CD4-positive, alpha-beta T cell (primary cell): Measurements from ENCODE around the gene SHISA7. TPM values are rescaled to one million over a fixed set of nuclear protein-coding genes. Genes with fewer than 3 reads are reported as not detected.

ENCODE experiments used
- ATAC-seq: fragments of 200-7000 bp; cut with Tn5 transposase; one replicate; pipeline ENCODE4 v1.10.0; 2022; ENCODE audit warnings: mild to moderate bottlenecking; ENCODE audit not compliant: poor library complexity
- CTCF ChIA-PET: fragments of 350-600 bp; sonication (Branson Sonifier 250); formaldehyde crosslinking; loops from one replicate; lab custom pipeline; 2021; ENCODE audit warnings: antibody characterized with exemption, inconsistent platforms; lab: Charles Lee
- POLR2A ChIA-PET: fragments of 350-600 bp; sonication (Branson Sonifier 250); formaldehyde crosslinking; loops from one replicate; lab custom pipeline; 2021; ENCODE audit warnings: antibody characterized with exemption, inconsistent platforms; lab: Charles Lee
- DNase-seq, 14 experiments: peaks; one replicate each; pipeline ENCODE4 v3.0.0-alpha.2; 2013 to 2020; ENCODE audit warnings: mixed read lengths in 2 of 14
- H3K27ac ChIP-seq, 2 donors: one replicate each; pipeline versions ENCODE4 v1.5.1 to v1.7.0; 2013; ENCODE audit warnings: low read length in 2 of 2, low read depth in 1 of 2, mild to moderate bottlenecking in 1 of 2
- H3K27me3 ChIP-seq, 2 experiments: 1 replicate in 1 of 2; 2 replicates in 1 of 2; pipeline versions ENCODE4 v1.6.1 to v1.7.0; 2013; ENCODE audit warnings: low read length in 2 of 2, control low read depth in 1 of 2, mild to moderate bottlenecking in 1 of 2, moderate library complexity in 1 of 2; ENCODE audit not compliant: insufficient read depth in 2 of 2, control insufficient read depth in 1 of 2
- H3K36me3 ChIP-seq: one replicate; pipeline ENCODE4 v1.6.1; 2013; ENCODE audit warnings: low read length, control low read depth; ENCODE audit not compliant: insufficient read depth
- H3K4me1 ChIP-seq: one replicate; pipeline ENCODE4 v1.6.1; 2013; ENCODE audit warnings: low read length, control low read depth; ENCODE audit not compliant: insufficient read depth
- H3K4me3 ChIP-seq: one replicate; pipeline ENCODE4 v1.5.1; 2013; ENCODE audit warnings: mild to moderate bottlenecking, low read length, moderate library complexity
- H3K9me3 ChIP-seq, 2 experiments: 1 replicate in 1 of 2; 2 replicates in 1 of 2; pipeline versions ENCODE4 v1.6.1 to v1.7.0; 2013; ENCODE audit warnings: low read length in 2 of 2, mild to moderate bottlenecking in 2 of 2, control low read depth in 1 of 2, moderate library complexity in 1 of 2; ENCODE audit not compliant: control insufficient read depth in 1 of 2, insufficient read depth in 1 of 2
- H3K27ac Mint-ChIP-seq: one replicate; pipeline ENCODE4 v1.8.0; 2020; ENCODE audit warnings: mixed read lengths
- H3K27me3 Mint-ChIP-seq: one replicate; pipeline ENCODE4 v1.8.0; 2021; ENCODE audit warnings: mixed read lengths
- H3K36me3 Mint-ChIP-seq: one replicate; pipeline ENCODE4 v1.8.0; 2021; ENCODE audit warnings: low read depth, mixed read lengths
- H3K4me1 Mint-ChIP-seq: one replicate; pipeline ENCODE4 v1.8.0; 2021; ENCODE audit warnings: low read depth, mixed read lengths
- H3K4me3 Mint-ChIP-seq: one replicate; pipeline ENCODE4 v1.8.0; 2020; ENCODE audit warnings: mild to moderate bottlenecking, mixed read lengths
- H3K9me3 Mint-ChIP-seq: one replicate; pipeline ENCODE4 v1.8.0; 2020; ENCODE audit warnings: mixed read lengths
- intact Hi-C, 2 experiments: fragments of 100-400 bp; cut with DNase I in 1 of 2; cut with micrococcal nuclease in 1 of 2; formaldehyde crosslinking; loops; one replicate each; pipeline versions ENCODE4 v1.15.1 to v1.9.0; 2023 to 2025; cut with DNase I, micrococcal nuclease
- total RNA-seq, 174 experiments: library from RNA in 2 of 174; stranded (reverse) in 2 of 174; gene quantifications; one replicate each; pipeline ENCODE4 v1.2.3 and lab custom pipeline; 2021 to 2026
- TF ChIP-seq, protein P1 (sequence below): fragments of 200-600 bp; IDR thresholded peaks from one replicate; pipeline ENCODE4 v1.8.0; 2022; ENCODE audit warnings: antibody characterized with exemption, mild to moderate bottlenecking

Gene SHISA7
- total RNA-seq, 2 experiments from 2014 or later: not detected

DNA sequence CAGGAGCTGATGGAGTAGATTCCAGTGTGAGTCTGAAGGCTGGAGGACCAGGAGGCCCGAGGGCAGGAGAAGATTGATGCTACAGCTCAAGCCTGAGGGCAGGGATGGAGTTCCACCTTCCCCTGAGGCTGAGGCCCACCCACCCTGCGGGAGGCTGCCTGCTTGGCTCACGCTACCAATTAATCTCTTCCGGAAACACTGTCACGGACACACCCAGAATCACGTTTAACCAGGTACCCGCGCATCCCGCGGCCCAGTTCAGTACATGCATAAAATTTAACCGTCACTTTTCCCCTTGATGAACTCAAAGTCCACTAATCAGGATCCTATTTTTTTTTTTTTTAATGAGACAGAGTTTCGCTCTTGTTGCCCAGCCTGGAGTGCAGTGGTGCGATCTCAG lies 28.2 kb upstream of the SHISA7 start:
- ChIA-PET CTCF (no interaction called here), POLR2A (no interaction called here)
- peaks cover 4% of the 10 kb centered on the region for H3K36me3 Mint-ChIP-seq
- TF ChIP-seq, protein P1, sequence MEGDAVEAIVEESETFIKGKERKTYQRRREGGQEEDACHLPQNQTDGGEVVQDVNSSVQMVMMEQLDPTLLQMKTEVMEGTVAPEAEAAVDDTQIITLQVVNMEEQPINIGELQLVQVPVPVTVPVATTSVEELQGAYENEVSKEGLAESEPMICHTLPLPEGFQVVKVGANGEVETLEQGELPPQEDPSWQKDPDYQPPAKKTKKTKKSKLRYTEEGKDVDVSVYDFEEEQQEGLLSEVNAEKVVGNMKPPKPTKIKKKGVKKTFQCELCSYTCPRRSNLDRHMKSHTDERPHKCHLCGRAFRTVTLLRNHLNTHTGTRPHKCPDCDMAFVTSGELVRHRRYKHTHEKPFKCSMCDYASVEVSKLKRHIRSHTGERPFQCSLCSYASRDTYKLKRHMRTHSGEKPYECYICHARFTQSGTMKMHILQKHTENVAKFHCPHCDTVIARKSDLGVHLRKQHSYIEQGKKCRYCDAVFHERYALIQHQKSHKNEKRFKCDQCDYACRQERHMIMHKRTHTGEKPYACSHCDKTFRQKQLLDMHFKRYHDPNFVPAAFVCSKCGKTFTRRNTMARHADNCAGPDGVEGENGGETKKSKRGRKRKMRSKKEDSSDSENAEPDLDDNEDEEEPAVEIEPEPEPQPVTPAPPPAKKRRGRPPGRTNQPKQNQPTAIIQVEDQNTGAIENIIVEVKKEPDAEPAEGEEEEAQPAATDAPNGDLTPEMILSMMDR: no peak
- DNase-seq (no peak), ATAC-seq (no peak)
- H3K27ac Mint-ChIP-seq: no peak overlapping the region
- Histone ChIP-seq H3K9me3 (no peaks in the 10 kb centered on the region), H3K4me1 (peaks cover 16% of the 10 kb centered on the region), H3K27ac (no peak overlapping the region), H3K36me3 (no peaks in the 10 kb centered on the region), H3K4me3 (no peak overlapping the region), H3K27me3 (no peaks in the 10 kb centered on the region)
- no peaks in the 10 kb centered on the region for H3K27me3 Mint-ChIP-seq
- H3K9me3 Mint-ChIP-seq: no peaks in the 10 kb centered on the region
- intact Hi-C loops: loop anchor here in 1 of 2 experiments (10.0 kb wide), 1 partner anchor 844 kb away; the partner anchor contains the start of gene ZSCAN5A
- H3K4me1 Mint-ChIP-seq: peaks cover 6% of the 10 kb centered on the region
- no peak overlapping the region for H3K4me3 Mint-ChIP-seq

DNA sequence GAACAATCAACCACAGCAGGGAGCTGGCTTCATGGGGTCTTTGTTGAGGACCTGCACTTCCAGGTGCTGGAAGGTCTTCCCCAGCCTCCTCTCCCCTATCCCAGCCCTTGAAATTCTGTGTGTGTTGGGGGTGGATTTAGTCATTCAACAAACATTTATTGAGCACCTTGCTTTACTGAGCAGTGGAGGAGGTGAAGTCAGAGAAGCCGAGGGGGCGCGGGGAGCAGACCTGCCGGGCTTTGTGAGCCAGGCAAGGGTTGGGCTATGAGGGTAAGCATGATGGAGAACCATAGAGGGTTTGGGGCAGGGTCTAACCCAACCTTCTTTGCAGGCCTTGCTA lies 24.9 kb upstream of the SHISA7 start:
- Histone ChIP-seq H3K27ac (no peak overlapping the region), H3K9me3 (no peaks in the 10 kb centered on the region), H3K4me1 (peaks cover 8% of the 10 kb centered on the region), H3K36me3 (no peaks in the 10 kb centered on the region), H3K4me3 (no peak overlapping the region), H3K27me3 (no peaks in the 10 kb centered on the region)
- H3K27ac Mint-ChIP-seq: no peak overlapping the region
- no peaks in the 10 kb centered on the region for H3K36me3 Mint-ChIP-seq
- H3K9me3 Mint-ChIP-seq: no peaks in the 10 kb centered on the region
- intact Hi-C loops: loop anchor here (1.0 to 5.0 kb wide), 3 partner anchors 36 to 164 kb away; partner anchors contain the start of gene ZNF865 (in 1 of the 2)
- ChIA-PET CTCF (interaction anchor here (0.9 to 3.0 kb wide), 6 partner anchors 9 to 166 kb away, joined by 3 to 31 read pairs (median 4); partner anchors contain the start of genes NAT14 and ZNF628), POLR2A (interaction anchor here (2.5 kb wide), 1 partner anchor 8 kb away, joined by 7 read pairs; the partner anchor contains the start of gene ZNF628)
- H3K27me3 Mint-ChIP-seq: no peaks in the 10 kb centered on the region
- no peaks in the 10 kb centered on the region for H3K4me1 Mint-ChIP-seq
- DNase-seq (no peak), ATAC-seq (no peak)
- TF ChIP-seq, protein P1: peak; percentile 57
- H3K4me3 Mint-ChIP-seq: no peak overlapping the region

DNA sequence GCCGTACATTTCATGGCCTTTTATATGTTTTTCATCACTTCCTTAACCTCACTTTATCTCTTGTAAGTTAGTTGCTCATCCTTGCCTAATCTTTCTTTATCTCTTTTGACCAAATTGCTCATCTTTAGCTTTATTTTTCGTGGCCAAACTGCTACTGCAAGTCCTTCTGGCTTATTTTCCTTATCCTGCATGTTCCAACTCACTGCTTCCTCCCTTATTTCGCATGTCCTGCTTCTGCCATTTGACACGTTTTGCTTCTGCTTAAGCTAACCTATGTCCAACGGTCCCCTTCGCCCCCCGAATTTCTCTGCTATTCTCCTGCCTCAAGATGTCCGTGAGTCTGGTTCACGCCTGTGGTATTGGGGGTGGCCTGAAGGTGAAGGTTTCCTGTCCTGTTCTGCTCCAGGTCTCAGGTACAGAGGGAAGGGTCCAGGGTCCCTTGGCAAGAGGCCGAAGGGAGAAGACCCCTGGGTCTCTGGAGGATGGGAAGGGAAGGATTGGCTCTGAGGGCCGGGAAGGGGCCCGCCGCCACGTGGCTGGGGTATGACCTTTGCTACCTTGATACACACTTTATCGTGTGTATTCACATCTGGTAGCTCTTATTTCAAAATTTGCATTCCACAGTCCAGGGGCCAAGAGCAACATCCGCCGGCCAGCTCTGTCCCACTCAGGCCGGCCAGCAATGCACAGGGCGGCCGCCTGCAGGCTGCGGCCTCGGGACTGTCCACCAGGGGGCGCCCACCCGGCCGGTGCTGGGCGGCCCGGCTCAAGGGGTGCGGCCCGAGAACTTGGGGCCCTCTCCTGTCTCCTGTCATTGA lies 24.3 kb upstream of the SHISA7 start:
- no peaks in the 10 kb centered on the region for H3K36me3 Mint-ChIP-seq
- H3K27me3 Mint-ChIP-seq: no peaks in the 10 kb centered on the region
- ChIA-PET CTCF (interaction anchor here (0.7 to 3.0 kb wide), 7 partner anchors 9 to 166 kb away, joined by 3 to 31 read pairs (median 4); partner anchors contain the start of genes NAT14, TMEM238 and ZNF628), POLR2A (interaction anchor here (0.6 to 2.5 kb wide), 3 partner anchors 9 to 169 kb away, joined by 3 to 7 read pairs (median 3); partner anchors contain the start of gene ZNF628)
- H3K27me3 ChIP-seq: no peaks in the 10 kb centered on the region
- DNase-seq: peak; percentile 30 to 82 (median 58)
- peak; percentile 93 for ATAC-seq
- H3K4me1 Mint-ChIP-seq: no peaks in the 10 kb centered on the region
- intact Hi-C loops: loop anchor here (1.0 to 5.0 kb wide), 3 partner anchors 37 to 165 kb away; partner anchors contain the start of gene ZNF865 (in 1 of the 2)
- no peaks in the 10 kb centered on the region for H3K36me3 ChIP-seq
- peaks cover 11% of the 10 kb centered on the region for H3K4me1 ChIP-seq
- no peak overlapping the region for H3K27ac Mint-ChIP-seq
- TF ChIP-seq, protein P1: peak; percentile 97
- H3K9me3 Mint-ChIP-seq: no peaks in the 10 kb centered on the region
- H3K27ac ChIP-seq: no peak overlapping the region
- no peaks in the 10 kb centered on the region for H3K9me3 ChIP-seq
- no peak overlapping the region for H3K4me3 ChIP-seq
- H3K4me3 Mint-ChIP-seq: no peak overlapping the region
